K562 (cell line): ENCODE data around the gene VEGFA. TPM values are rescaled to one million over a fixed set of nuclear protein-coding genes. Genes with fewer than 3 reads are reported as not detected.
A peak's percentile ranks its signal among the peaks of the same experiment; 100 is the strongest.

Experiments
- BCL6 ChIP-seq: fragments of 250-450 bp; sonication (Bioruptor Pico); IDR thresholded peaks from 2 replicates; pipeline ENCODE4 v1.4.0; 2020
- CBX1 ChIP-seq: sonication (generic); IDR thresholded peaks from 2 replicates; pipeline ENCODE4 v1.6.1; 2016; ENCODE audit warnings: antibody characterized with exemption, low read depth, mild to moderate bottlenecking
- CHD1 ChIP-seq: fragments of 200-600 bp; sonication (generic); IDR thresholded peaks from one replicate; pipeline ENCODE4 v1.6.1; 2012; ENCODE audit warnings: mild to moderate bottlenecking, moderate library complexity, low read length, inconsistent platforms
- CTCFL ChIP-seq: IDR thresholded peaks from 2 replicates; pipeline ENCODE4 v1.6.1; 2011; ENCODE audit warnings: borderline replicate concordance, low read depth, mild to moderate bottlenecking, moderate library complexity, low read length; ENCODE audit not compliant: insufficient read depth, poor library complexity, severe bottlenecking
- FOXA1 ChIP-seq: fragments of 450-650 bp; IDR thresholded peaks from 2 replicates; pipeline ENCODE4 v1.6.1; 2016; ENCODE audit warnings: mild to moderate bottlenecking, borderline replicate concordance
- HINFP ChIP-seq: fragments of 450-650 bp; conservative IDR thresholded peaks from 2 replicates; pipeline ENCODE4 v1.6.1; 2016; ENCODE audit warnings: missing genetic modification characterization, low read depth, mild to moderate bottlenecking, control low read depth, missing compliant biosample characterization
- MYNN ChIP-seq, 2 experiments: sonication (generic); formaldehyde crosslinking in 1 of 2; IDR thresholded peaks; 2 replicates each; pipeline versions ENCODE4 v1.5.0 to v1.6.1; 2016 to 2020; ENCODE audit warnings: antibody characterized with exemption in 1 of 2, missing genetic modification reagents in 1 of 2
- NR0B1 ChIP-seq: fragments of 450-650 bp; IDR thresholded peaks from one replicate; pipeline ENCODE4 v1.6.1; 2018; ENCODE audit warnings: mild to moderate bottlenecking, moderate library complexity; ENCODE audit not compliant: partially characterized antibody
- PYGO2 ChIP-seq: fragments of 450-650 bp; IDR thresholded peaks from 2 replicates; pipeline ENCODE4 v1.6.1; 2016; ENCODE audit warnings: mild to moderate bottlenecking, missing genetic modification characterization, moderate library complexity, missing compliant biosample characterization
- SMAD4 ChIP-seq: fragments of 250-450 bp; sonication (Bioruptor Pico); conservative IDR thresholded peaks from 2 replicates; pipeline ENCODE4 v1.8.0; 2021; ENCODE audit warnings: inconsistent platforms, mild to moderate bottlenecking, moderate library complexity
- SMARCA4 ChIP-seq: fragments of 450-650 bp; IDR thresholded peaks from 2 replicates; pipeline ENCODE4 v1.6.1; 2016
- TAL1 ChIP-seq: fragments of 450-650 bp; IDR thresholded peaks from 2 replicates; pipeline ENCODE4 v1.6.1; 2016; ENCODE audit warnings: mild to moderate bottlenecking
- ZKSCAN3 ChIP-seq: fragments of 250-450 bp; sonication (Bioruptor Pico); IDR thresholded peaks from 2 replicates; pipeline ENCODE4 v1.4.0; 2020
- ZNF184 ChIP-seq: sonication (generic); formaldehyde crosslinking; IDR thresholded peaks from 2 replicates; pipeline ENCODE4 v1.5.0; 2020; ENCODE audit warnings: missing genetic modification reagents
- ZNF354B ChIP-seq: fragments of 250-450 bp; sonication (Bioruptor Pico); IDR thresholded peaks from 2 replicates; pipeline ENCODE4 v1.4.0; 2020
- ZNF449 ChIP-seq: fragments of 250-450 bp; sonication (Bioruptor Pico); IDR thresholded peaks from 2 replicates; pipeline ENCODE4 v1.8.0; 2022; ENCODE audit warnings: moderate library complexity, mild to moderate bottlenecking, inconsistent platforms
- ZNF668 ChIP-seq: fragments of 250-450 bp; sonication (Bioruptor Pico); IDR thresholded peaks from 2 replicates; pipeline ENCODE4 v1.8.0; 2022; ENCODE audit warnings: mild to moderate bottlenecking, inconsistent platforms
- ZNF740 ChIP-seq, 3 experiments: fragments of 200-800 bp in 1 of 3; sonication (Bioruptor generic) in 1 of 3; sonication (generic) in 1 of 3; formaldehyde crosslinking in 1 of 3; IDR thresholded peaks; 2 replicates each; pipeline versions ENCODE4 v1.6.1 to v1.8.0; 2016 to 2022; ENCODE audit warnings: mild to moderate bottlenecking in 2 of 3, missing compliant biosample characterization in 2 of 3, missing genetic modification characterization in 2 of 3, missing genetic modification reagents in 1 of 3
- polyA plus RNA-seq, 8 experiments: library from polyadenylated mRNA; depleted of rRNA in 4 of 8; stranded (reverse) in 5 of 8; unstranded in 3 of 8; fragments of >200 nt; fragmentation: Nextera tagmentation in 2 of 8; fragmentation: Illumina TruSeq in 1 of 8; extraction: Ambion mirVana in 2 of 8; extraction: Trizol in 1 of 8; gene quantifications; 2 replicates each; pipeline versions ENCODE4 v1.2.1 to v1.2.3, GENCODE V29; 2011 to 2014; ENCODE audit warnings: inconsistent platforms in 1 of 8, missing spikeins in 1 of 8
- total RNA-seq, 7 experiments: library from RNA; depleted of rRNA in 6 of 7; stranded (reverse); fragments of >200 nt in 6 of 7; fragmentation: Illumina TruSeq in 2 of 7; extraction: Trizol in 2 of 7; gene quantifications; 2 replicates each; pipeline versions ENCODE4 v1.2.1 to v1.2.3, GENCODE V29; 2011 to 2021; ENCODE audit warnings: low replicate concordance in 1 of 7

VEGFA gene
- total and polyA plus RNA-seq, 9 of the 15 experiments (the other 6 are each of a cell fraction or from before 2014, with no cell fraction given), result 14.0 to 271 (median 124) TPM

GRCh38 chr6:43807228-43808061 lies 37.4 kb downstream of the VEGFA start (continued):
- no peak for TF ChIP-seq ZNF184 (CRISPR knock-in tag)
- TF ChIP-seq SMARCA4, result peak; percentile 67; the same call in 1 of the 2 replicates
- TF ChIP-seq NR0B1, result no peak
- peak; percentile 67 for TF ChIP-seq TAL1
- TF ChIP-seq PYGO2, result no peak
- TF ChIP-seq ZNF668 (CRISPR knock-in tag), result no peak
- TF ChIP-seq ZKSCAN3 (CRISPR knock-in tag), result no peak
- no peak for TF ChIP-seq ZNF740 (CRISPR knock-in tag; IDR thresholded peaks at IDR 0.05)
- no peak for TF ChIP-seq ZNF740 (tag; IDR thresholded peaks at IDR 0.05)
- TF ChIP-seq HINFP (tag), result no peak
- TF ChIP-seq BCL6 (CRISPR knock-in tag), result no peak
- TF ChIP-seq ZNF354B (CRISPR knock-in tag), result no peak
- TF ChIP-seq CHD1, result no peak
- TF ChIP-seq SMAD4 (CRISPR knock-in tag), result 0 out of 2 replicates have a peak, but pooled peaks have one; percentile 37
- TF ChIP-seq ZNF449, result no peak
- TF ChIP-seq CTCFL, result no peak
- TF ChIP-seq CBX1, result no peak
- TF ChIP-seq FOXA1, result no peak
- TF ChIP-seq MYNN (IDR thresholded peaks at IDR 0.05), result 0 out of 2 replicates have a peak, but pooled peaks have one; percentile 45
- no peak for TF ChIP-seq MYNN (CRISPR knock-in tag; IDR thresholded peaks at IDR 0.05)
